GM18520 (cell line): ENCODE measurements around the gene RMND5A.
"Not testable (repeated sequence)": the region's sequence is repeated elsewhere in the genome, so short reads cannot be mapped to it uniquely, and the experiment has no call there.

ENCODE experiments used
- ATAC-seq: cut with Tn5 transposase; IDR thresholded peaks from one replicate; pipeline ENCODE4 v1.9.1; 2021; ENCODE audit not compliant: unreplicated experiment

The RMND5A gene

GRCh38 chr2:86714579-86715173, 5.4 kb upstream of the RMND5A start:
- ATAC-seq, result not testable (repeated sequence)

DNA sequence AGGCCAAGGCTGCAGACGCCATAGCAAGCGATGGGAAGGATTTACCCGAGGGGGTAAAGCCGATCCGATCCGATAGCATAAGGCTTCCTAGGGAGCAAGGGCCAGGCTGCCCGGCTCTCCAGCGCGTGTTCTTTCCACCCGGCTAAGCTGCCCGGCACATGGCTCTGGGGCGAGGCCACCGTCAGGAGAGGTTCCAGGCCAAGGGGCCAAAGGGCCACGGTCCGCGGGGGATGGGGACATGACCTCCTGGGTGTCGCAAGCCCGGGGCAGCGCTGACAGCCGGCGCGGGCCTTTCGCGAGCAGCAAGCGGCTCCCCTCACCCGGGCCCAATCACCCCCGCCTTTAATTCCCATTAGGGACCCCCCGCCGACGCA, 841 bp upstream of the RMND5A start:
- ATAC-seq, result not testable (repeated sequence)

DNA sequence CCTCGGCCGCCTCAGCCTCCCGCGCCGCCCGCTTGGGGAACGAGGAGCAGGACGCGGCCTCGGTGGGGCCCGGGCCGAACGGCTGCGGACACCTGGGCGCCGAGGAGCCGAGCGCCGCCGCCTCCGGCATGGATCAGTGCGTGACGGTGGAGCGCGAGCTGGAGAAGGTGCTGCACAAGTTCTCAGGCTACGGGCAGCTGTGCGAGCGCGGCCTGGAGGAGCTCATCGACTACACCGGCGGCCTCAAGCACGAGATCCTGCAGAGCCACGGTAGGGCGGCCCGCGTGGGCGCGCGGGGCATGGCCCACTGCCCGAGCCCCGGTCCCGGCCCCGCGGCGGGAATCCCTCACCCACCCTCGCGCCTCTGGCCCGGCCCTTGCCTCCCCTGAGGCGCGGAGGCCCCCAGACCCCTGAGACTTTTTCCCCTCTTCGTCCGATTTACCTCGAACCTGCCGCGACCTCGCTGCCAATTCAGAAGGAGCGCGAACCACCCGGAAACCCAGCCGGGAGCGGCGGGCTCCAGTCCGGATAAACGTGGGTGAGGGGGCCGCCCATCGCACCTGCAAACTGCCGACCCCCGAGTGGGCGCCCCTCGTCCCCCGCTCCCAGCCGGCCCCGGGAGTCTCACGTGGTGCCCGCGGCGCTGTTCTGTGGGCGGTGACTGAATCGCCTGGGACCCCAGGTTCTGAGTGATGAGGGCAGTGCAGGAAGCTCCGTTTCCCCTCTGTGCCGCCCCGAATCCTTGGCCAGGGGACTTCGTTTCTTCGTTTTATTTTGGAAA, 639 bp downstream of the RMND5A start:
- not testable (repeated sequence) for ATAC-seq

- not testable (repeated sequence) for ATAC-seq
Observed at GRCh38 chr2:86725706-86726105, 5.6 kb downstream of the RMND5A start.

DNA sequence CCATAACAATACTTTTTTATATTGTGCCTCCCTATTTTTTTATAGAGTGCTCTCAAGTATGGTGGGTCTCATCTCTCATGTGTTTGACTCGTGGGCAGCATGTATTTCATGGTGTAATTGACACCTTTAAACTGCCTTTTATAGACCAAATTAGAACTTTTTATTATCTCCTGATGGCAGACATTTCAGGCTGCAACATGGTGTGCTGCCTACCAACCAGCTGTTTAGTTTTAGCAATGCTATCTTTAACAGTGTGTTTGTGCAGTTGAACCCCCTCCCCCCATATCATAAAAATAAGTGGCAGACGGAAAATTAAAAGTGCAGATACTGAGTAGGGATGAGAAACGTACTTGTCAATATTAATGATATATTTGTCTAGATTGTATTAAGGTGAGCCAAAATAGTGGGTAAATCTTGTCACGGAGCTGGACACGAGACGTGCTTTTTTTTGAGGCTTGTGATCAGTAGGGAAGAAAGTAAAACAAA, 12.0 kb downstream of the RMND5A start:
- not testable (repeated sequence) for ATAC-seq

DNA sequence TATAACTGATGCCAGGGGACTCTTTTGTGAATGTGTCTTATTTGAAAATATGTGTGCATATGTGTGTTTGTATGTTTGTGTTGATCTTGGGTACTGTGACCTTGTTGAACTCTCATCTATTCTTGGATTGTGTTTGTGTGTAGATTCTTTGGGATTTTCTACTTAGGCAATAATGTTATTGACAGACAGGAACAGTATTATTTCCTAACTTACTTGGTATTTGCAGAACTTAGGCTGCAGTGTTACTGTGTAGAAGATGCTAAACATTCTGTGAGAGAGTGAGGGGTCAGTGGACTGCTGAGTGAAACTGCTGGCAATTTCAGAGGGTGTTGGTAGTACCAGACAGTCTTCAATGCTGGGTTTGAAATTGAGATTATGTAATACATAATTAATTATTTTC, 12.7 kb downstream of the RMND5A start:
- ATAC-seq, result not testable (repeated sequence)

- not testable (repeated sequence) for ATAC-seq
Observed at GRCh38 chr2:86733528-86733927, 13.4 kb downstream of the RMND5A start.

DNA sequence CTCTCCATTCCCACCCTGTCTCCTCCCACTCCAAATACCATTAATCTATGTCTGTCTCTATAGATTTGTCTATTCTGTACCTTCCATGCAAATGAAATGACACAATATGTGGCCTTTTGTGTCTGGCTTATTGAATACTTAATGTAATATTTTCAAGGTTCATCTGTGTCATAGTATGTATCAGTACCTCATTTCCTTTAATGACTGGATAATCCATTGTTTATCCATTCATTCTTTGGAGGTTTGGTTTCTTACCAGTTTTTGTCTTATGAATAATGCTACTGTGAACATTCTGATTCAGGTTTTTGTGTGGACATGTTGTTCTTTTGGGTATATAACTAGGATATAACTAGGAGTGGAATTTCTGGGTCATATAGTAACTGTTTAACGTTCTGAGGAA, 14.8 kb downstream of the RMND5A start:
- ATAC-seq, result not testable (repeated sequence)

- ATAC-seq, result not testable (repeated sequence)
Observed at GRCh38 chr2:86739485-86739884, 19.4 kb downstream of the RMND5A start.

DNA sequence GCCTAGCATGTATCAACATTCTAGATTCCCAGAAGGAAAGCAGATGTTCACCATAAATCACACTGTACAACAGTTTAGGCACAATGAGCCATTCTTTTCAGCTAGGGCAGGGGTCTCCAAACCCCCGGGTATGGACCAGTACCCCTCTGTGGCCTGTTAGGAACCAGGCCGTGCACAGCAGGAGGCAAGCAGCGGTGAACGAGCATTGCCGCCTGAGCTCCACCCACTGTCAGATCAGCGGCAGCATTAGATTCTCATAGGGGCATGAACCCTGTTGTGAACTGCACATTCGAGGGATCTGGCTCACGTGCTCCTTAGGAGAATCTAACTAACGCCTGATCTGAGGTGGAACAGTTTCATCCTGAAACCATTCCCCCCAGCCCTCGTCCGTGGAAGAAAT, 19.8 kb downstream of the RMND5A start:
- not testable (repeated sequence) for ATAC-seq

DNA sequence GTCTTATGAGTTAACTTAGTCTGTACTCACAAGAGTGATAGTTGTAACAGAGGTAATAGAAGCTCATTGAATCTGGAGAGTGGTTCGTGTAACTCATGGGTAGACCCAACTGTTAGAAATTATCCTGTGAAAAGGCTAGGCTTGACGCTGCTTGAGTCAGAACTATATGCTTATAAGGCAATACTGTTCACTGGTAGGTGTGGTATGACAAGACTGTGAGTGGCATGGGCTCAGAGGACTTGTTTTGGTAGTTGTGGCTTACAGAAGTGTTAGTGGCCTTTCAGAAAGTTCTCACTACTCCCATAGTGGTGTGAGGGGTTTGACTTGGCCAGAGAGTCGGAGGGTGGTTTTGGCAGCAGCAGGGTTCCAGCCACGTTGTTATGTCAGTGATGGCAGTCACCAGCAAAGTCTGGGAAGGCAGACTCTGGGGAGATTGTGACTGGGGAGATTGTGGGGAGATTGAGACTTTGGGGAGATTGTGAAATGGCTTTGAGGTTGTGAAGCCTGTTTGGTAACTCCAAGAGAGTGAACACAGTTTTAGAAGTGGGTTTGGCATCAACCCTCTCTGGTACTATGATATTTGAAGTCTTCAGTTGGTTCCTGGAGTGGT, 21.9 kb downstream of the RMND5A start:
- ATAC-seq, result not testable (repeated sequence)

DNA sequence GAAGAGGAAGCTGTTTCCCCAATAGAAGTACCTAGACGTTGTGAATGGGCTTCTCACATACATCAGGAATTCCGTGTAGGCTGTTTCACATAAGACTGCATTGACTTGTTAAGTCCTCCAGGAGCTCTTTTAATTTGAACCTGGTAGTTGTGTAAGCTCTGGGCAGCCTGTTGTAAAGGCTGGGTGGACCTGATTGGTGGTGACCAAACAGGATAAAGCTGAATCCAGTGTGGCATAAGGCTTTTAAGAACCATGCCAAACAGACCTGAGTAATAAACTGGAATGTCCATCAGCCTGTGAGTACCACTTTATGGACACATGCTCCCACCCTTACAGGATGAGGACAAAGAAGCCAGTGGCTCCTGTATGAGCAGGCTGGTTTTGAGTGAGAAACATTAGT, 24.1 kb downstream of the RMND5A start:
- ATAC-seq, result no peak

GRCh38 chr2:86746939-86747338, 26.8 kb downstream of the RMND5A start:
- ATAC-seq, result no peak

GRCh38 chr2:86747711-86748639, 27.9 kb downstream of the RMND5A start:
- no peak for ATAC-seq

DNA sequence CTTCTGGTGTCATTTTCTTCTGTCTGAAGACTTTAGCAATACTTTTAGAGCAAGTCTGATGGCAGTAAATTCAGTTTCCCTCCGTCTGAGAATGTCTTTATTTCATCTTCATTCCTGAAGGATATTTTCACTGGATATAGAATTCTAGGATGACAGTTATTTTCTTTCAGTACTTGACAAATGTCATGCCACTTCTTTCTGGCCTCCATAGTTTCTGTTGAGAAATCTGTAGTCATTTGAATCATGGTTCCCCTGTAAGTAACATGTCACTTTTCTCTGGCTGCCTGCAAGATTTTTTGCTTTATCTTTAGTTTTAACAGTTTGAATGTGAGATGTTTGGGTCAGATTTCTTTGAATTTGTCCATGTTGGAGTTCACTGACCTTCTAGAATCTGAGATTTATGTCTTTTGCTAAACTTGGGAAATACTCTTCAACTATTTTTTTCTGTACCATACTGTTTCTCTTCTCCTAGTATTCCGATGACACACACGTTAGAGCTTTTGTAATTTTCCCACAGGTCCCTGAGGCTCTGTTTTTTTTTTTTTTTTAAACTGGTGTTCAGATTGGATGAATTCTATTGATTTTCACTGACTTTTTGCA, 30.2 kb downstream of the RMND5A start:
- ATAC-seq, result no peak

- no peak for ATAC-seq
Observed at GRCh38 chr2:86751778-86752177, 31.7 kb downstream of the RMND5A start.

- no peak for ATAC-seq
Observed at GRCh38 chr2:86752934-86753333, 32.8 kb downstream of the RMND5A start.

DNA sequence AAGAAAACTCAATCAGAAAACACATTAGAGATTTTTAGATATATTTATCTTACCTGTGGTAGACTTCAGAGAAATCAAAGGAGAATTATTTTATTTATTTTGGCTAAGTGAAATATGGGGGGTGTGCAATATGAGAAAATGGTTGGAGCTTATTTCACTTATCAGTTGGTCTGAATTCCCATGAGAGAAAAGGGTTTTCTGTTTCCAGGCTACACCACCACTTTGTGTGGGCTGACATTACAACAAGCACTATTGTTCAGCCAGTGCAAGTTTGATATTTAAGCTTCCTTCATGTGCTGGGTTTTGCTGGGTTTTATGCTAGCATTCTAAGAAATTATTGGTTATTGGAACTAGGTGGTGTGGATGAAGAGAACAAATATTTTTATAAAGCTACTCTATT, 33.5 kb downstream of the RMND5A start:
- ATAC-seq, result no peak

DNA sequence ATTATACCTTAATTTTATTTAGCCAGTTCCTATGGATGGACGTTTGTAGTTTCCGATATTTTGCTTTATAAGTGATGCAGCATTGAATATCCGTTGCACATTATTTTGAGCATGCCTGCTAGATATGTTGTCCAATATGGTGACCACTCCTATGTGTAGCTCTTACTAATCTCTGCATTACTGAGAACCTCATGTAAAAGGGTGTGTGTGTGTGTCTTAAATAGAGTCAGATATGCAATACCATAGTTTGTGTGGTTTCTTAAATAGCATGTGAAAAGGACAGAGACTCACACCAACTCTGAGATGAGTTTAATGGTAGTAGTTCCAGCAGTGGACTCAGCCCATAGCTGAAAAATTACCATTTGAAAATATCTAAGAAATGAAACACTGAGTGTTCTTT, 38.3 kb downstream of the RMND5A start:
- ATAC-seq, result no peak

DNA sequence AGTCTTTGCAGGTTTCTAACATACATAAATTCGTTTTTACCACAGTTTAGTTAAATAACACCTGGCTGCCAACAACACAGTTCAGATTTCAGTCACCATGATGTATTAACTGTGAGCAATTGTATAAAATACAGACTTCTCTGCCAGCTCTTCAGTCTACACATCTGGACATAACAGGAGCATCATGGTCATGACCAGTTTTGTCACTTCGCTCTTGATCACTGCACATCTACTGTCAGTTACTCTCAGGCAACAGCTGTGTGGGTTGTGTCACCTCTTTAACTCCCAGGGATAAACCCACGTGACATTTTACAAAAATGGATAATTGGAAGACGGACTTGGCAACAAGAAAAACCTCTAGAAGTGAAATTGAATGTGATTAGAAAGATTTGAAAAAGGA, 40.3 kb downstream of the RMND5A start:
- no peak for ATAC-seq
